C4-2B (cell line): ENCODE measurements around the gene CCDC180.

ENCODE experiments used
- H3K27ac ChIP-seq: fragments of 450-650 bp; 2 replicates; pipeline ENCODE4 v1.5.1; 2017
- CTCF ChIP-seq: fragments of 450-650 bp; conservative IDR thresholded peaks from 2 replicates; pipeline ENCODE4 v1.5.1; 2017; ENCODE audit warnings: mild to moderate bottlenecking
- ZFX ChIP-seq: fragments of 450-650 bp; IDR thresholded peaks from 2 replicates; pipeline ENCODE4 v1.6.1; 2017

CCDC180 gene

GRCh38 chr9:97310896-97311295 is 3.4 kb downstream of the CCDC180 start:
- H3K27ac ChIP-seq: no peak overlapping the region

GRCh38 chr9:97311798-97312500 is 4.5 kb downstream of the CCDC180 start:
- TF ChIP-seq CTCF: no peak
- TF ChIP-seq ZFX: no peak
- H3K27ac ChIP-seq: no peak overlapping the region

More at GRCh38 chr9:97310896-97311295, 3.4 kb downstream of the CCDC180 start:
- TF ChIP-seq ZFX: no peak
- no peak for TF ChIP-seq CTCF

- no peak overlapping the region for H3K27ac ChIP-seq
- no peak for TF ChIP-seq CTCF
- TF ChIP-seq ZFX: no peak
Measured at GRCh38 chr9:97312556-97312955, 5.1 kb downstream of the CCDC180 start.

GRCh38 chr9:97313243-97313642 is 5.8 kb downstream of the CCDC180 start:
- no peak overlapping the region for H3K27ac ChIP-seq
- TF ChIP-seq ZFX (no peak), CTCF (no peak)

- no peak overlapping the region for H3K27ac ChIP-seq
- no peak for TF ChIP-seq CTCF
- TF ChIP-seq ZFX: no peak
Measured at GRCh38 chr9:97313746-97314145, 6.3 kb downstream of the CCDC180 start.

- no peak overlapping the region for H3K27ac ChIP-seq
- no peak for TF ChIP-seq CTCF
- TF ChIP-seq ZFX: no peak
Measured at GRCh38 chr9:97314503-97314902, 7.0 kb downstream of the CCDC180 start.

- no peak for TF ChIP-seq ZFX
- TF ChIP-seq CTCF: no peak
- H3K27ac ChIP-seq: no peak overlapping the region
Measured at GRCh38 chr9:97315550-97315949, 8.1 kb downstream of the CCDC180 start.
